Heart left ventricle (tissue), 13 donors: ENCODE data around the gene FCER1G.

Source experiments
- CTCF ChIP-seq, 12 donors: fragments of 200-600 bp; sonication (generic) in 4 of 12; IDR thresholded peaks; one replicate each; pipeline versions ENCODE4 v1.5.0 to v1.8.0; 2018 to 2022; ENCODE audit warnings: antibody characterized with exemption in 12 of 12, mild to moderate bottlenecking in 5 of 12
- POLR2A ChIP-seq, 2 donors: fragments of 450-650 bp; IDR thresholded peaks; one replicate each; pipeline ENCODE4 v1.6.1; 2017; ENCODE audit warnings: antibody characterized with exemption in 2 of 2, mild to moderate bottlenecking in 2 of 2, moderate library complexity in 2 of 2
- donor health status: ischemic (EF 13 %, LVEDD 7.1; RV severe dilation, severe dysfunction).
- donor health status: DM: no; HTN: yes; CAD: no.
- donor health status: DM: no; HTN: no; CAD: no.
- donor health status: ischemic (EF 25% LVEDD 6.9; RV normal size, moderate dysfunction).
- donor health status: ischemic (EF 25% LVEDD 5.7; RV mildly dilated, moderate dysfunction).
- donor health status: ischemic (EF 35%, LVEDD 5.7; RV mildly dilated, moderate dysfunction).
- donor health status: nonischemic (EF 11% LVEDD 7.7; RV severe dilation, severe dysfunction).
- donor health status: DM: yes; HTN: yes; CAD: no.
- donor health status: PGD.
- donor health status: ischemic (EF 29% LVEDD 5.4; RV normal size, mild dysfunction).
- donor health status: nonischemic (EF 23%, LVEDD 6.1; RV moderate dilation, normal function).

GRCh38 chr1:161259345-161259702 is 44.2 kb downstream of the FCER1G start:
- TF ChIP-seq POLR2A (IDR thresholded peaks at IDR 0.05) (no peak), CTCF (IDR thresholded peaks at IDR 0.05) (no peak)
